GM19452 (cell line): ENCODE measurements around the gene WFS1.

ENCODE experiments used
- ATAC-seq: cut with Tn5 transposase; IDR thresholded peaks from one replicate; pipeline ENCODE4 v1.9.1; 2021; ENCODE audit not compliant: unreplicated experiment

WFS1 gene

DNA sequence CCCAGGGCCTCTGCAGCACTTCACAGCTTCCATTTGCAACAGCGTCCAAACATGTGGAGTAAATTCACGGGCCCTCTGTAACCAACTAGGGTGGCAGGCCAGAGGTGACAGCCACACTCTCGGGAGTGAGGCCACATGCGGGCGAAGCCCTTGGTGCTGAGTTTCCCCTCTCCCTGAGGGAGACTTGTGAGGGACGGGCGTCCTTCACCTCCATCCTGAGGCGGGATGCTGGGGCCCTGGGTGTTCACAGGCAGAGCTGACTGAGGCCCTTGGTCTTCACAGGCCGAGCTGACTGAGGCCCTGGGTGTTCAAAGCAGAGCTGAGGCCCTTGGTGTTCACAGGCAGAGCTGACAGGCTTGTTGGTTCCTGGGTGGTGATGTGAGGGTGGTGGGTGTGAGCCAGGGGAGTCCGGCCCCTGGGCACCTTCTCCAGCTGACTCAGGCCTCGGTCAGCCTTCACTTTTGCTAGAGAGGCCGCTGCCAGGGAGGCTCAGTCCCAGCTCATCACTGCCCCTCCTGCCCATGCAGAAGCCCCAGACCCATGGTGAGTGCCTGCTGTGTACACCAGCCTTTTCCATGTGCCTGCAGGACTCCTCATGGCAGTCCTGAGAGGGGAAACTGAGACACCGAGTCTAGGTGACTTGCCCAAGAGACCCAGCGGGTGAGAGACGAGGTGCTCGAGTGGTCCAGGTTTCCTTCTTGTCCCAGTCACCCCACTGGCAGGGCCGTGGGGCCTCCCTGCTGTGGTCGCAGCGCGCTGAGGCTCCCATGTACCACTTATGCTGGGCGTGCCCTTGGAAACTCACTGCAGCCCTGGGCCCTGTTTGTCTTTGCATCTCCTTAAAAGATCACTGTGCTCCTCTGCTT, 8.5 kb downstream of the WFS1 start:
- ATAC-seq: peak; percentile 6

DNA sequence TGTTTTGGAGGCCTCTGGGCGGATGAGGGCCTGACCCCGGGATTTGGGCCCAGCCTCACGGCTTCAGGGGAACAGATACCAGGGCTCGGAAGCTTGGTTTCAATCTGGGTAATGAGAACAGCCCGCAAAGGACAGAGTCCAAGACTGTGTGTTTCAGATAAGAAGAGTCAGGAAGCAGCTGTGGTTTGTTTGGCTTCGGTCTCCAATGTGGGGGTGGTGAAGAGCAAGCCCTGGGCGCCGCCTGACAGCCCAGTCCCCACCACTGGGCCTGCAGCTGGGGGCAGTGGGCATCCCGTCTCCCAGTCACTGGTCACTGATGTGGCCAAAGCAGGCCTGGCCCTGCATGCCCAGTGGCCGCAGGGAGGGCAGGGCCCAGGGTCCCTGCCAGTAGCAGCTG, 9.1 kb downstream of the WFS1 start:
- peak; percentile 89 for ATAC-seq

DNA sequence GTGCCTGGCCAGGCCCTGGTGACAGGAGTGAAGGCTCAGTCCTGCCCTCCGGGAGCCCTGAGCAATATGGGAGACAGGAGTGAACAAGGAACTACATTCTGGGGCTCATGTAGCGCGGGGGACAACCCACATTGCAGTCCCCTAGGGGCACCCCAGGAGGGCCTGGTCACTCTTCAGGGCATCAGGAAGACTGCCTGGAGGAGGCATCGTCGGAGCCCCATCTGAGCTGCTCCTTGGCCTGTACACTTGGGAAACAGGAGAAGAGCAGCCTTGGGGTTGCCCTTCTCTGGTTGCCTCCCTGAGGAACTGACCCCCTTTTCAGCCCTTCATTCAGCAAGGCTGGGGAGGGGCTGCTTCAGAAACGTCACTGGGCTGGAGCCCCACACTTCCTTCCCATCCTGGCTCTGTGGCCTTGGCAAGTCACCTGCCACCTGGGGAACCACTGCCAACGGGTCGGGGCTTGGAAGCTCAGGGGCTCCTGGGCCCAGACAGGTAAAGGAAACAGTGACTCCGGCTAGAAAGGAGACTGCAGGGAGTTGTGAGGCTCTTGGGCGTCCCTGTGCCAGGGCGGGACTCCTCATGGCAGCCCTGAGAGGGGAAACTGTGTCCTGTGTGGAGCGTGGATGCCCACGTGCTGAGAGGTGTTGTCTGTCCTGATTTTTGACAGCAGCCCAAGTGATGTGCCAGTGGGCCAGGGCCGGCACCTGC, 10.1 kb downstream of the WFS1 start:
- ATAC-seq: no peak

DNA sequence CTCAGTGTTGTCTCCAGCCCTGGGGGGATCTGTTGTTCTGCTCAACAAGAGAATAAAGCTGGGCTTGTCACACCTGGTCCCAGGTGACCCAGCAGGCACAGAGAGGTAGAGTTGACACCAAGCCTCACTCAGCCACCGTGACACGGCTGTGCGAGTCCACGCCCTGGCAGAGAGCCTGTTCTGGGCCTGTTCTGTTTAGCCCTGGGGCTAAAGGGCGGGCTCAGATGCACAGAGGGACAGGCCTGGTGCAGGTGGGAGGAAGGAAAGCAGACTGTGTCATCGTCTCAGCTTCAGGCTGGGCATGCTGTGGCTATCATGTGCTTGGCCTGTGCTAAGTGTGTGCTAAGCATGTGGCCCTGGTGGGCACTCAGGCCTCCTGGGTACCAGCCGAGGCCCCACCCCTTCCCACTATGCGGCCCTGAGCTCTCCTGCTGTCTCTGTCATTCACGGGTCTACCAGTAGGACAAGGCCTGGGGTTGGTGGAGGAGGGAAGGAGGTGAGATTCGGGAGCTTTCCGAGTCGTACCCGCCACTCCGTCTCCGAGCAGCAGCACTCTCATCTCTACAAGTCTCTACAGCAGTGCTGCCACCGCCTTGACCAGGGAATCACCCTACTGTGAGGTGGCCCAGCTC, 10.8 kb downstream of the WFS1 start:
- ATAC-seq: no peak

DNA sequence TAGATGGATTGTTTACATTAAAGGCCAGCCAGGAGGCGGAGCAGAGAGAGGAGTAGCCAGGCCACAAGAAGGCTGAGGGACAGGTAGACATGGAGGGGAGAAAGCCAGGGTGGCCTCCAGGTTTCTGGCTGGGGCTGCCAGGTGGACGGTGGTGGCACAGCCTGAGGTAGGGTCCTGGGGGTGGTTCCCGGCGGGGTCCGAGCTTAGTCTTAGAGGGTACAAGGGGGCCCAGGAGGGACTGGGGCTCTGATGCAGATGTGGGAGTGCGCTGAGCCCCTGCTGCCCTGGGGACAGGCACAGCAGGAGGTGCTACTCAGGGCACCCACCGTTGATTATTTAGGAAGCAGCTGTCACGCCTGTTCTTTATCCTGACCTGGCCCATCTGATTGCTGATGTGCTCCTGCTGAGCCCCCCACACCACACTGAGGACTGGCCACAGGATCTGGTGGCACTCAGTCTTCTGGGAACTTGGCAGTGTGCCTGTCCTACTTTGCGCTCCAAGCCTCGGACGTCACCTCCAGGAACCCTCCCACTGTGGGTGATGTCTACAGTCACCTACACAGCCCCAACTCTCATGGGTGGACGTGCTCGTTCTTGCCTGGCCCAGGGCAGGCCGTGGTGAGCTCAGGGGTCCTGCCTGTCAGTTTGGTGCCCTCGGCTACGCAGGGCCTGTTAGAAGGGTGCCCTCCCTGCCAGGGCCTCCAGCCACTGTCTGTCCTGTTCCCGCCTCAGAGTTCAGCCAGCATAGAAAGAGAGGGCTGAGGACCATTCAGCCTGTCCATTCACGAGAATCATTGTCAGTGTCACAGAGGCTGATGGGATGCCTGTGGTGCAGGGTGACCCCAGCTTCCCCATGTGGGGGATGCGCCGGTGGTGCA, 12.0 kb downstream of the WFS1 start:
- ATAC-seq: no peak

DNA sequence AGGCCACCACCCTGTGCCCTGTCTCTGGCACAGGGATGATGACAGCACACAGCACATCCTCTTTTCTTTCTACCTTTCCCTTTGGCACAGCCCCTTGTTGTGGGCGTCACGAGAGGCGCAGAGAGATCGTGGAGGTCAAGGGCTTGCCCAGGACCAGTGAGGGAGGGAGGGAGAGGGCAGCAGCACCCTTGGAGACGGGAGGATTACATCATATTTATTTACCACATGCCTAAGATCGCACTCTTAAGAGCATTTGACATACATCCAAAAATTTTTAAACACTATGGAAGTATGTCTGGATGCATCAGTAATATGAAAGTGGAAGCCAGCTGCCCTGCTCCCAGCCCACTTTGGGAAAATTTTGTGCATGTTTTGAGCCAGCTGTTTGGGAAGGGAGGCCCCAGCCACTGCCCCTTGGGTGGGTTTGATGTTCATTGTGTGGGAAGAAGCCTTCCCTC, 12.7 kb downstream of the WFS1 start:
- no peak for ATAC-seq

DNA sequence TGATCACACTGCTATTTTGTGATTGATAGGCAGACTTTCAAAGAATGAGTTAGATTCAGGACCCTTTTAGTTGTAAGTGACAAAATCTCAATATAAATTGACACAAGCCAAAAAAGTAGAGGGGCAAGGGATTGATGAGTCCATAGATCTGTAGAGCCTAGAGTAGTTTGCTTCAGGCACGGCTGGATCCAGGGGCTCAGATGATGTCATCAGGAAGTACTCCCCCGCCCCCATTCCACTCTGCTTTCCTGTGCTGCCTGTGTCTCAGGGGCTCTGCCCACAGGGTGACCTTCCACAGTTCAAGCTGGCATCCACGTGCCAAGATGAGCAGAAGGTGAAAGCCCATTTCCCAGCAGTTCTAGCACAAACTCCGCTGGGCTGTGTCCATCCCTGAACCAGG, 13.6 kb downstream of the WFS1 start:
- no peak for ATAC-seq

DNA sequence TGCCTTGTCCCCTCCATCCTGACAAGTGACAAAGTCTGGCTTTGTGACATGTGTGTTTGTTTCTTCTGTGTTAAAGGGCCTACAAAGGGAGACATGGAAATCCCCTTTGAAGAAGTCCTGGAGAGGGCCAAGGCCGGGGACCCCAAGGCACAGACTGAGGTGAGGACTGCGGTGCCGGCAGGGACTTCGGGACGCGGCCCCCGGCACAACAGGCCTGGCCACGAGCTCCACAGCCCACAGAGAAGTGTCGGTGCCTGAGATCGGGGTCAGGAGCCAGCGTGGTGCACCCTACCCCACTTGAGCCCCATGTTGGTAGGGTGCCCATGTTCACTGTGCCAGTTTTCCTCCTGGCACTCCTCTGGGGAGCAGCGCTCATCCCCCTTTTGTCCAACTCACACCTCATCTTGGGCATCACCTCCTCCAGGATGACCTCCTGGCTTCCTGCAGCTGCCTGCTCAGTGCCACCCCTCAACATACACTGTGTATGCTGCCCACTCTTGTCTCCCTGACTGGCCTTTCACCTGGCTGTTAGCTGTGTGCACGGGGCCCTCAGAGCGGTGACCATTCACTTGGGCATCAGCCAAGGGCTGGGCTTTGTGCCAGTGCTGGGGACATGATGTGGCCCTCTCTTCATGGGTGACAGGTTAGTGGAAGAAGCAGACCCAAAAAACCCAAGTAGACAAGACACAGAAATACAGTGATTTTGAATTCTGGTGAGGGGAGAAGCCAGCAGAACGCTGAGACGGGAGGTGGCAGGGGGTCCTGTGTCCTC, 17.6 kb downstream of the WFS1 start:
- ATAC-seq: no peak

DNA sequence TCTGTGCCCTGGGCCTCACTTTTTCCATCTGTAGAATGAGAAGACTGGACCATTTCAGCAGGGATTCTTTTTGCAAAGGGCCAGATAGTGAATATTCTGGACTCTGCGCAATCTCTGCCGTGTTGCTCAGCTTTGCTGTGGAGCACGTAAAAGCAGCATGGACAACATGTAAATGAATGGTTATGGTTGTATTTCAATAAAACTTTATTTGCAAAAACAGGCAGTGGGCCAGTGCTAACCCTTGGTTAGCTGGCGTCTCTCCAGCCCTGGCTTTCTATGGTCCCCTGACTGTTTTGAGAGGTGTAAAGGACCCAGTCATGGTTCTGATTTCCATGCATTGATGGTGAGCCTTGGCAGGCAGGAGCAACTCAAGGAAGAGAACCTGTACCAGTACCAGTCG, 18.7 kb downstream of the WFS1 start:
- ATAC-seq: no peak

DNA sequence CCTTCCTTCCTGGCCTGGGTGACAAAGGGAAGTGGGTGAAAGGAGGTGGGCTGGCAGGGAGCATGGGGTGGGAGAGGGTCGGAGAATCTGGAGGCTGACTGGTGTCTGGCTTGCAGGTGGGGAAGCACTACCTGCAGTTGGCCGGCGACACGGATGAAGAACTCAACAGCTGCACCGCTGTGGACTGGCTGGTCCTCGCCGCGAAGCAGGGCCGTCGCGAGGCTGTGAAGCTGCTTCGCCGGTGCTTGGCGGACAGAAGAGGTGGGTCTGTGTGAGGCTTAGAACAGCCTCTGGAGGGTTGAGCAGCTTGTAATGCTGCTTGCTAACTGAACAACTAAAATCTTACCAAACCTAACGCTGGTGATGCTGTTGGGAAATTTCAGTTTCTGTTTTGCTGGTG, 19.2 kb downstream of the WFS1 start:
- no peak for ATAC-seq

DNA sequence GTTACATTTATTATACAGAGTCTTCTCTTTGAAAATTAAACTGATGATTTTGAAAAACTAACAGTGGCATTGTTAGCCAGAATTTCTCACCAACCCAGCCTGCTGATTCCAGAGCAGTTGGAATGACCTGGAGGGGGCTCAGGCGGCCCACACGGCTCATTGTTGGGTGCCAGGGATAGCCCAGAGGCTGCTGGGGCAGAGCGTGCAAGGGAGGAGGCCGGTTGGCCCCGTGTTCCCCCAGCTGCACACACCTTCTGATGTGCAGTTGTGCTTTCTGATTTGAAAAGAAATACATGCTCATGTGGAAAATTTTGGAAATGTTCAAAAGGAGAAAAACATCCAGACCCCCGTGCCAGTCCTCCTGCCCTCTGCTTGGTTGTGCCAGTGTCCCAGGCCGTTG, 20.6 kb downstream of the WFS1 start:
- no peak for ATAC-seq

DNA sequence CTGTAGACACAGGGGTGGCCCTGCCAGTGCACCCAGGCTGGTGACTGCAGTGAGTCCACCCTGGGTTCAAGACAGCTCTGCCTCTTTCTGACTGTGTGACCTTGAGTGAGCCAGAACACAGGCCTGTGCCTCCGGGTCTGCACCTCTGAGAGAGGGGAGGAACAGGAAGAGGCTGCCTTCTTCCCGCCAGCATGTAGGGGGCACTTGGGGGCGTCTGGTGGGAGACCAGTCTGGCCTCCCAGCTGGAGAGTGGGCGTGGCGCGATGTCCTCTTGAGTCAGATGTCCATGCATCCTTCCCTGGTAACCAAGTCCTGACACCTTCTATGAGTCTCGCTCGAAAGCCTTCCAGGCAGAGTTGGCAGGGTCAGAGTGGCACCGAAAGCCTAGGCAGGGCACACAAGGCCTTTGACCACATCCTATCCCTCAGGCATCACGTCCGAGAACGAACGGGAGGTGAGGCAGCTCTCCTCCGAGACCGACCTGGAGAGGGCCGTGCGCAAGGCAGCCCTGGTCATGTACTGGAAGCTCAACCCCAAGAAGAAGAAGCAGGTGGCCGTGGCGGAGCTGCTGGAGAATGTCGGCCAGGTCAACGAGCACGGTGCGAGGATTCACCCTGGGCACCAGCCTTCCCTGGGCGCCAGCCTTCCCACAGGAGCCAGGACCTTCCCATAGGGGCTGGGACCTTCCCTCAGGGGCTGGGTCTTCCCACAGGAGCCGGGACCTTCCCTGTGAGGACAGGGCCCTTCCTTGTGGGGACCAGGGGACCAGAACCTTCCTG, 21.3 kb downstream of the WFS1 start:
- no peak for ATAC-seq

DNA sequence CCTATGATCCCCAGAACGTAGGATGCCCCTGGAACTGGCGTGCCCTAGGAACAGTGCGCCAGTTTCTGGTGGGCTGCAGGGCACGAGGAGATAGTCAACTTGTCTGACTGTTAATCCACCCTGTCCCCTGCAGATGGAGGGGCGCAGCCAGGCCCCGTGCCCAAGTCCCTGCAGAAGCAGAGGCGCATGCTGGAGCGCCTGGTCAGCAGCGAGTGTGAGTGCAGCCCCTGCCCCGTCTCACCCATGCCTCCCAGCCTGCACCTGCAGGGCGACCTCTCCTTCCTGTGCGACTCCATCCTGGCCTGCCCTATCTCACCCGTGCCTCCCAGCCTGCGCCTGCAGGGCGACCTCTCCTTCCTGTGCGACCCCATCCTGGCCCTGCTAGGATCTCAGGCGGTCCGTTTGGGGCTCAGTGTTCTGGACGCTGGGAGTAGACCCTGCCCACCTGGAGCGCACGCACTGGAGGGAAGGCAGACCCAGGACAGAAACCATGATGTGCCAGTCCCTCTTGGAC, 22.2 kb downstream of the WFS1 start:
- ATAC-seq: no peak

DNA sequence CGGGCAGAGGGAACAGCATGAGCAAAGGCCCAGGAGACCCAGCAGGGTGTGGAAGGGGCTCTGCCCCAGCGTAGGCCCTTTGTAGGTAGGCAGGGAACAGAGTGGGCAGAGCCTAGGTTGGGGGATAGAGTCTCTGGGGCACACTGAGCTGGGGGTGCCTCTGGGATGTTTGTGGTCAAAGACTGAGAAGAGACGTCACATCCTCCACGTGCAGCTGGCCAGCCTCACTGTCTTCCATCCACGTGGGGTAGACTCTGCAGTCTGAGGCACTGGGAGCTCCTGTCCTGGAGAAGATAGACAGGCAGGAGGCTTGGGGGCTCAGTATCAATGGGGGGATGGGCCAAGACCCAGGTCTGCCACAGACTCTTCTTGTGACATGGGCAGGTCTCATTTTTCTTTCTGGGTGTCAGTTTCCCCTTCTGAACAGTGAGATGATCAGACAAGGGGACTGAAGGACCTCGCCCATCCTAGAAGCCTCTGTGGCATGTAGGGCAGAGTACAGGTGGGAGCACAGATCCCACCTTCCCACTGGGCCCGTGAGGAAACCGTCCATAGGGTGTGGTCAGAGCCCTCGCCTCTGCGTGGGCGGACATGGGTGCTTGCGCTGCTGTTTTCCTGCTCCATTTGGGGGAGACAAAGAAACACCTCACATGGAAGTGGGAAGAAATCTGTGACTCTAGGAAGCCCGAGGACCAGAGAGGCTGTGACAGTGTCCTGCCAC, 22.9 kb downstream of the WFS1 start:
- no peak for ATAC-seq

DNA sequence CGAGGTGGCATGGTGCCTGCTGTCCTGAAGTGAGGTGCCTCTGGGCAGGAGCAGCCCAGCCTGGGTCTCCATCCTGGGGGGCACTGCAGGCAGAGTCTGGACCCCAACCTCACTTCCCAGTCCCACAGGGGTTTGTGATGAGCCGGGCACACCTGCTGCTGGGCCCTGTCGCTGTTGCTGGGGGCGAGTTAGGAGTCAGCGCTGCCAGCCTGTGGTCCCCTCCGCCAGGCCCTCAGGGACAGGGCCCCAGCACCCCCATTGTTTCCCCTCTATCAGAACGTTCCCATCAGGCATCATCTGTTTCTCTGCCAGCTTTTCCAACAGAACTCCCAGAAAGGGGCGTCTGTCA, 23.4 kb downstream of the WFS1 start:
- no peak for ATAC-seq

DNA sequence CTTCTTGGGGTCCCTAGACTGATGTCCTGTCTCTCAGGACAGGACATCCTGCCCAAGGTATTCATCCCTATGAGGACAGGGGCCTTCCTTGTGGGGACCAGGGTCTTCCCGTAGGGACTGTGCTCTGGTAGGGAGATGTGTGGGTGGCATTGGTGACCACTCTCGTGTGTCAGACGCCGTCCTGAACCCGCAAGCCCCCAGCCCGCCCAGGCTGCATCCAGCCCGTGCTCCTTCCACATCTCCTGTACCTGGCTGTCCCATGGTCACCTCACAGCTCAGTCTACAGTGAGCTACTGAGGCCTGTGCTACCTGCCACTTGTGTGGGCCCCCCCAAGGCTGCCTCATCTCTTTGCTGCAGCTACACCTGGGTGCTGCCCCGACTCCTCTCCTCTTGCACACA, 24.0 kb downstream of the WFS1 start:
- ATAC-seq: no peak

DNA sequence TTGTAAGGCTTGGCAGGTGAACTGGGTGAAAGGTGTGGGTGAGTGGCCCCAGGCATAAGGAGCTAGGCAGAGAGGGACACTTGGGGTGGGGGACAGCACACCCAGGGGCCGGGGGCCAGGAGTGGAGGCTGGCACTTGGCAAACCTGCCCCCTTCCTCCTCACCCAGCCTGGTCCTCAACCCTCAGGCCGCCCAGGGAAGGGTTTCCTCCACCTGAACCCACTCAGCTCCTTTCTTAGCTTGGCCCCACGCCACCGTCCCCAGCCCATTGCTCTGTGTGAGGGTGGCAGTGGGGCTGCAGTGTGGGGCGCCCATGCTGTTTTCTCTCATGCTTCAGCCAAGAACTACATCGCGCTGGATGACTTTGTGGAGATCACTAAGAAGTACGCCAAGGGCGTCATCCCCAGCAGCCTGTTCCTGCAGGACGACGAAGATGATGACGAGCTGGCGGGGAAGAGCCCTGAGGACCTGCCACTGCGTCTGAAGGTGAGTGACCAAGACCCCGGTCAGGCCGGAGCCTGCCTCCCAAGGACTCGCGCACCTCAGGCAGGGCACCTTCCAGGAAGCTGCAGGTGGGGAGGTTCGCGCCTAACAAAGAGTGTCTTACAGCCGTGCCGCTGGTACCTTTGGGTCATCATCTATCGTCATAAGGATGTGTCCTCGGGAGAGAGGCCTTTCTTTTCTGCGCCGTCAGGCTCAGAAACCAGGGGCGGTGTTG, 25.2 kb downstream of the WFS1 start:
- ATAC-seq: no peak

DNA sequence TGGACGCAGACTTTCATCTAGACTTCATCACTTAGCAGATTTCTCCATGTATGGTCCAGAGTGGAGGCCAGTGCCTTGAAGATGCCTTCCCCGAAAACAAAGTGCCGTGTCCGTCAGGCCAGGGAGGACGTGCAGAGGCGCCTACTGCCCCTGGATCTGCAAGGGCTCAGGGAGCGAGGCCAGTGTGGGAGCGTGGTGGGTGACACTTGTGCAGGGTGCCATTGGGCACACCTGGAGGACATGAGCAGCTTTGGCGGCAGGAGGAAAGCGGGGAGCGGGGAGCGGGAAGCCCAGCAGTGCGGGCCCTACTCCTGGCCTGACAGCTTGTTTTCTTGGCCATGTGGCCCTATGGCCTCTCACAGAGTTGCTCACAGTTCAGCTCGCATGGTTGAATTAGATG, 25.8 kb downstream of the WFS1 start:
- no peak for ATAC-seq
